Endodermal cell (in vitro differentiated cells): ENCODE data around the gene ZNF787. TPM values are rescaled to one million over a fixed set of nuclear protein-coding genes. Genes with fewer than 3 reads are reported as not detected.
A peak's percentile ranks its signal among the peaks of the same experiment; 100 is the strongest.

Experiments
- DNase-seq: peaks from one replicate; pipeline ENCODE4 v3.0.0-alpha.2; 2017
- H3K27ac ChIP-seq: 2 replicates; pipeline ENCODE4 v1.5.1; 2013; ENCODE audit warnings: mild to moderate bottlenecking, low read depth, low read length, moderate library complexity
- H3K27me3 ChIP-seq: 2 replicates; pipeline ENCODE4 v1.6.1; 2013; ENCODE audit warnings: mild to moderate bottlenecking, low read length, moderate library complexity; ENCODE audit not compliant: insufficient read depth, control insufficient read depth, poor library complexity, severe bottlenecking
- H3K36me3 ChIP-seq: 2 replicates; pipeline ENCODE4 v1.7.0; 2013; ENCODE audit warnings: mild to moderate bottlenecking, low read length, moderate library complexity; ENCODE audit not compliant: control insufficient read depth, insufficient read depth
- H3K4me1 ChIP-seq: one replicate; pipeline ENCODE4 v1.7.0; 2013; ENCODE audit warnings: low read length; ENCODE audit not compliant: control insufficient read depth, insufficient read depth
- H3K4me3 ChIP-seq: 2 replicates; pipeline ENCODE4 v1.5.1; 2013; ENCODE audit warnings: mild to moderate bottlenecking, low read length, moderate library complexity
- H3K9ac ChIP-seq: 2 replicates; pipeline ENCODE4 v1.6.1; 2013; ENCODE audit warnings: mild to moderate bottlenecking, low read length, moderate library complexity; ENCODE audit not compliant: poor library complexity, severe bottlenecking; ENCODE audit errors: extremely low read depth
- H3K9me3 ChIP-seq: 2 replicates; pipeline ENCODE4 v1.6.1; 2013; ENCODE audit warnings: mild to moderate bottlenecking, low read length, moderate library complexity; ENCODE audit not compliant: control insufficient read depth
- H3K27ac Mint-ChIP-seq: 2 replicates; pipeline ENCODE4 v1.8.0; 2020; ENCODE audit warnings: mixed read lengths
- H3K27me3 Mint-ChIP-seq: 2 replicates; pipeline ENCODE4 v1.8.0; 2021; ENCODE audit warnings: mild to moderate bottlenecking, mixed read lengths; ENCODE audit not compliant: insufficient read depth
- H3K36me3 Mint-ChIP-seq: 2 replicates; pipeline ENCODE4 v1.8.0; 2020; ENCODE audit warnings: low read depth, mixed read lengths
- H3K4me1 Mint-ChIP-seq: 2 replicates; pipeline ENCODE4 v1.8.0; 2020; ENCODE audit warnings: mixed read lengths
- H3K4me3 Mint-ChIP-seq: 2 replicates; pipeline ENCODE4 v1.8.0; 2020; ENCODE audit warnings: mild to moderate bottlenecking, moderate library complexity, mixed read lengths
- H3K9me3 Mint-ChIP-seq: 2 replicates; pipeline ENCODE4 v1.8.0; 2020; ENCODE audit warnings: mild to moderate bottlenecking, mixed read lengths
- CTCF ChIP-seq: fragments of 200-600 bp; sonication (generic); conservative IDR thresholded peaks from 2 replicates; pipeline ENCODE4 v1.5.0; 2021; ENCODE audit warnings: antibody characterized with exemption, mild to moderate bottlenecking
- WGBS, 2 experiments: methylation state at CpG; one replicate each; pipeline versions ENCODE4 v1.1.5 to v1.1.7; 2013; ENCODE audit warnings: missing lambda C conversion rate in 2 of 2, mixed read lengths in 1 of 2; ENCODE audit not compliant: insufficient coverage in 1 of 2, insufficient read length in 1 of 2; 5-methylcytosine and 5-hydroxymethylcytosine counted together
- total RNA-seq, 2 donors: library from RNA; stranded (reverse); fragmentation: NEBNext Ultra II Directional in 1 of 2; extraction: Animal tissue kit (Norgen Biotek cat#: 25700) in 1 of 2; gene quantifications; 2 replicates in 1 of 2; 3 replicates in 1 of 2; pipeline ENCODE4 v1.2.1, GENCODE V29; 2021

ZNF787 gene
- total RNA-seq, 2 donors from 2014 or later, result 42.1 to 43.7 TPM

GRCh38 chr19:56120002-56120370 is 1.1 kb downstream of the ZNF787 start:
- Histone ChIP-seq H3K9ac (peak overlapping the region; percentile 68), H3K36me3 (peaks cover 14% of the 10 kb centered on the region), H3K4me1 (peaks cover 3% of the 10 kb centered on the region), H3K4me3 (peak overlapping the region; percentile 87), H3K9me3 (no peaks in the 10 kb centered on the region), H3K27me3 (no peaks in the 10 kb centered on the region), H3K27ac (peak overlapping the region; percentile 58)
- Mint-ChIP-seq H3K4me1 (peaks cover 24% of the 10 kb centered on the region), H3K27ac (peak overlapping the region; percentile 90), H3K4me3 (peak overlapping the region; percentile 72), H3K27me3 (no peaks in the 10 kb centered on the region), H3K36me3 (peaks cover 7% of the 10 kb centered on the region), H3K9me3 (no peaks in the 10 kb centered on the region)
- no peak for DNase-seq
- 21 to 25% methylated on average over 2 to 8 of the region's 8 CpGs for WGBS, 2 experiments
- TF ChIP-seq CTCF, result no peak

GRCh38 chr19:56119582-56119978 is 1.5 kb downstream of the ZNF787 start:
- no peak for DNase-seq
- peaks cover 19% of the 10 kb centered on the region for H3K36me3 ChIP-seq
- peak overlapping the region; percentile 68 for H3K9ac ChIP-seq
- peak overlapping the region; percentile 90 for H3K27ac Mint-ChIP-seq
- peaks cover 7% of the 10 kb centered on the region for H3K36me3 Mint-ChIP-seq
- TF ChIP-seq CTCF, result no peak
- no peaks in the 10 kb centered on the region for H3K27me3 Mint-ChIP-seq
- no peaks in the 10 kb centered on the region for H3K27me3 ChIP-seq
- WGBS, 2 experiments, result 82 to 83% methylated on average over 15 to 16 of the region's 16 CpGs
- H3K4me3 Mint-ChIP-seq, result peak overlapping the region; percentile 72
- H3K4me3 ChIP-seq, result peak overlapping the region; percentile 87
- H3K4me1 Mint-ChIP-seq, result peaks cover 28% of the 10 kb centered on the region
- H3K4me1 ChIP-seq, result peaks cover 3% of the 10 kb centered on the region
- H3K27ac ChIP-seq, result no peak overlapping the region
- no peaks in the 10 kb centered on the region for H3K9me3 Mint-ChIP-seq
- H3K9me3 ChIP-seq, result no peaks in the 10 kb centered on the region

- no peak for DNase-seq
- H3K4me3 ChIP-seq, result peak overlapping the region; percentile 87
- H3K27me3 ChIP-seq, result no peaks in the 10 kb centered on the region
- WGBS, 2 experiments, result 92% methylated on average over 8 of the region's 8 CpGs
- no peak overlapping the region for H3K9ac ChIP-seq
- peaks cover 3% of the 10 kb centered on the region for H3K4me1 ChIP-seq
- Mint-ChIP-seq H3K27me3 (no peaks in the 10 kb centered on the region), H3K4me1 (peaks cover 32% of the 10 kb centered on the region), H3K9me3 (no peaks in the 10 kb centered on the region), H3K36me3 (peaks cover 7% of the 10 kb centered on the region), H3K4me3 (peak overlapping the region; percentile 72), H3K27ac (peak overlapping the region; percentile 90)
- H3K27ac ChIP-seq, result no peak overlapping the region
- no peaks in the 10 kb centered on the region for H3K9me3 ChIP-seq
- TF ChIP-seq CTCF, result no peak
- peaks cover 19% of the 10 kb centered on the region for H3K36me3 ChIP-seq
These were observed 2.2 kb downstream of the ZNF787 start for GRCh38 chr19:56118666-56119581.
